ENCODE measurements around the gene MEGF6.

Gene MEGF6

GRCh38 chr1:3645666-3646355 lies 34.5 kb upstream of the MEGF6 start:
- no peak for DNase-seq

DNA sequence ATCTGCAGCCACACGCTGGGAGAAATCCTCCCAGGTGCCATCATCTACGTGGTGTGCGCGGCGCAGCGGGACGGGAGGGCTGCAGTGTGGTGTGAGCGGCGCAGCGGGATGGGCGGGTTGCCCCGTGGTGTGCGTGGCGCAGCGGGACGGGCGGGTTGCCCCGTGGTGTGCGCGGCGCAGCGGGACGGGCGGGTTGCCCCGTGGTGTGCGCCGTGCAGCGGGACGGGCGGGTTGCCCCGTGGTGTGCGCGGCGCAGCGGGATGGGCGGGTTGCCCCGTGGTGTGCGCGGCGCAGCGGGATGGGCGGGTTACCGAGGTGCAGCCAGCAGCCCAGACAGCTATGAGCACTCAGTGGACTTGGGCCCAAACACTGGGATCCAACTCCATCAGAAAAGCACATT lies 33.9 kb upstream of the MEGF6 start:
- no peak for DNase-seq

- no peak for DNase-seq
Measured at GRCh38 chr1:3644273-3644672, 33.0 kb upstream of the MEGF6 start.

GRCh38 chr1:3642919-3643675 lies 31.8 kb upstream of the MEGF6 start:
- no peak for DNase-seq

DNA sequence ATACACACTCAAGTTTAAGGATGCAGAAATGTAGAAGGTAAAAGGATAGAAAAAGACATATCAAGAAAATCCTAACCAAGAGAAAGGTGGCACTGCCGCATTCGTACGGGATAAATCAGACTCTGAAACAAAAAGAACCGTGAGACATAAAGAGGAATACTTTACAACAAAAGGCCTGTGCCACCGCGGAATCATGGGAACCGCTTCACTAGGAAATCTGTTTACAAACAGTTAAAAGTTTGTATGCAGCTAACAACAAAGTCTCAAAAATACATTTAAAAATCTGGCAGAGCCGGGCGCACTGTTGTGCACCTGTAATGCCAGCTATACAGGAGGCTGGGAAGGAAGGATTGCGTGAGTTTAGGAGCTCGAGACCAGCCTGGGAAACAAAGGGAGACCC lies 30.5 kb upstream of the MEGF6 start:
- DNase-seq: no peak

DNA sequence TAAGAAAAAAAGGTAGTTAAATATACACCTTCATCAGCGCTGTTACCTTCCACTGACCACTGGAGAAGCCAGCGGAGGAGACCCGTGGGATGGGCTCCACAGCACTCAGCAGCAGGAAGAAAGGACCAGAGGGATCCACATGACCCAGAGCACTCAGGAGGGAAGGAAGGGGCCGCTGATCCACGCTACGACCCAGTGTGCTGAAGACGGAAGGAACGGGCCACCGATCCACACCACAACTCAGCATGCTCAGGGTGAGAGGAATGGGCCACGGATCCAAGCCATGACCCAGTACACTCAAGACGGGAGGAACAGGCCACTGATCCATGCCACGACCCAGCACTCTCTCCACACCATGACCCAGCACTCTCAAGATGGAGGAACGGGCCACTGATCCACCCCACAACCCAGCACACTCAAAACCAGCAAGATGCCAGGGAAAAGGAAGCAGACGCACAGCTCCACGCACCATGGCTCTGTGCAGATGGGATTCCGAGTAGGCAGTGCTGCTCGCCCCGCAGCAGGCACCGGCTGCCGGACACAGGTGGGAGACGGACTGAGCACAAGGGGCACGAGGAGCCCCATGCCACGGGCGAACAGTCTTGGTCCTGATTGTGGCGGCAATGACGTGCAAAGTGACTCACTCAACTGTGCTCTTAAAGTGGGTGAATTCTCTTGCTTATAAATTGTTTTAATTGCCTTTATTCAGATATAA lies 29.9 kb upstream of the MEGF6 start:
- DNase-seq: no peak

DNA sequence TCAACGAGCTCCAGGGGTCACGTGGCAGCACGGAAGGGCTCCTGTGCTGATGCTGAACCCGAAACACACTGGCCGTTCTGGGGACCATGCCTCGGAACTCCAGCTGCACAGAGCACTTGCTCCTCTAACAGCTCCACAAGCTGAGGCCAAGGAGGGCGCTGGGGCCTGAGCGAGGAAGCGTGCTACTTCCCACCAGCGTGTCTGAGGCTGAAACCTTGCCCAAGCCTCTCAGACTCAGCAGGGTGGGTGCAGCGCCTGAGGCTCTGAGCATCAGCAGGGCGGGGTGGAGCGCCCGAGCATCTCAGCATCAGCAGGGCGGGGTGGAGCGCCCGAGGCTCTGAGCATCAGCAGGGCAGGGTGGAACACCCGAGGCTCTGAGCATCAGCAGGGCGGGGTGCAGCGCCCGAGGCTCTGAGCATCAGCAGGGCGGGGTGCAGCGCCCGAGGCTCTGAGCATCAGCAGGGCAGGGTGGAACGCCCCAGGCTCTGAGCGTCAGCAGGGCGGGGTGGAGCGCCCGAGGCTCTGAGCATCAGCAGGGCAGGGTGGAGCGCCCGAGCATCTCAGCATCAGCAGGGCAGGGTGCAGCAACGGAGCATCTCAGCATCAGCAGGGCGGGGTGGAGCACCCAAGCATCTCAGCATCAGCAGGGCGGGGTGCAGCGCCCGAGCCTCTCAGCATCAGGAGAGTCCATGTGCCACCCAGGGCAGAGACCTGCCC lies 29.0 kb upstream of the MEGF6 start:
- no peak for DNase-seq

- no peak for DNase-seq
Measured at GRCh38 chr1:3639397-3639911, 28.1 kb upstream of the MEGF6 start.

GRCh38 chr1:3638676-3639075 lies 27.4 kb upstream of the MEGF6 start:
- DNase-seq: no peak

DNA sequence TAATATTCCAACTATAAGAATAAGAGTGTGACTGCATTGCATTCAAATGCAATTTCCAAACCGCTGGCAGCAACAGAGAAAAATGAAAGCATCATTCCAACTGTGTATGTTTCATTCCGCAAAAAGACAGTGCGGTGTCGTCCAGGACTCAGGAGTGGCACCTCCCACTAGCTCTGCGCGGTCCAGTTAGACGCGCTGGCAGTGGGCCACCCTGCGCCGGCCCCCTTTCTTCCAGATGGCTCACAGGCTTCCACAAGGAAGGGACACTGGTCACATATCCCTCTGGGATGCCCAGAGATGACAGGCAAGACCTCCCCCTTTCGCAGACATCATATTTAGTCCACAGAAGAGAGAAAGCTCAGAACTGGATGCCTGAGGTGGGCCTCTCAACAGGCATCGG lies 26.7 kb upstream of the MEGF6 start:
- DNase-seq: no peak

GRCh38 chr1:3636531-3636930 lies 25.2 kb upstream of the MEGF6 start:
- DNase-seq: no peak

GRCh38 chr1:3636080-3636479 lies 24.8 kb upstream of the MEGF6 start:
- no peak for DNase-seq

DNA sequence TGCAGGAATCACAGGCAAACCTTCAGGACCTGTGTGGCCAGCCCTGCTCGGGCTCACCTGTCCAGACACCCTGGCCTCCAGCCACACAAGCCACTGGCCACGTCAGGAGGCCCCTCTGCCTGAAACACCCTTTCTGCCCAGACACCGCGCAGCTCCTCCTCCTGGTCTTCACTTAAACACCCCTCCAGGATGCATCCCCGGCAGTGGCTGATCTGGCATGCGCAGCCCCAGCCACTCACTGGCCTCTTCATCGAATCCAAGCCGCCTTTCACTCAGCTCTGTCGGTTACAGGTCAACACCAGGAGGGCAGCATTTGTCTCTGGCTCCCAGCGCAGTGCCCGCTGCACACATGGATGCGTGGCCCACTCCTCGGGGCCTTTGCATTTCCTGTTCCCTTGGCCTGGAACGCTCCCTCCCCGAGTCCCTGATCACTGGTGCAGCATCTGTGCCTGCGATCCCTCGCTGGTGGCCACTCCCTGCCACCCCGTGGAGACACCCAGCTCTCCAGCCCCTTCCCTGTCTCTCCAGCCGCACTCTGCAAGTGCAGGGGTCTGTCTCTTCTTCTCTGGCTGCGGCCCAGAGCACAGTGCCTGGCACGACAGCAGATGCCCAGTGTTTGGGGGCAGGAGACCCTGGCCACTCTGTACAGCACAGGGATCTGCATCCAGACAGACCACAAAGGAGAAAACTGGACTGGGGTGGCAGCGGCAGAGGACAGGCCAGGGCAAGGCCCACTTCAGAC lies 22.9 kb upstream of the MEGF6 start:
- no peak for DNase-seq

- DNase-seq: no peak
Measured at GRCh38 chr1:3633344-3634058, 22.2 kb upstream of the MEGF6 start.

GRCh38 chr1:3632716-3633343 lies 21.5 kb upstream of the MEGF6 start:
- DNase-seq: no peak

DNA sequence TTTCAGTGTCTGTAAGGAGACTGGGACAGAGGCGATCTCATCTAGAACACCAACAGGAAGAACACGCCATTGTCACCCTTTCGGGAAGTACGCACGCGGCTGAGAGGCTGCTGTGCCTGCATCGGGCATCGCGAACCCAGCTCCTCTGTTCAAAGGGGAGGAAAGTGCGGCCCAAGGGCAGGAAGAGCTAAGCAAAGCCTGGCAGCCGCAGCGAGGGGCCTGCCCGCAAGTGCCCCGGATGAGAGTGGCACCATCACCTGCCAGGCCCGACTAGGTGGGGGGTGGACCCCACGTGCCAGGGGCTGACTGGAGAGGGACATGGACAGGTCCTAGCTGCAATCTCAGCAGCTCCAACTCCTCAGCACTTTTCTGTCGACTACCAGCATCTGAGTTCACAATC lies 21.0 kb upstream of the MEGF6 start:
- DNase-seq: no peak

DNA sequence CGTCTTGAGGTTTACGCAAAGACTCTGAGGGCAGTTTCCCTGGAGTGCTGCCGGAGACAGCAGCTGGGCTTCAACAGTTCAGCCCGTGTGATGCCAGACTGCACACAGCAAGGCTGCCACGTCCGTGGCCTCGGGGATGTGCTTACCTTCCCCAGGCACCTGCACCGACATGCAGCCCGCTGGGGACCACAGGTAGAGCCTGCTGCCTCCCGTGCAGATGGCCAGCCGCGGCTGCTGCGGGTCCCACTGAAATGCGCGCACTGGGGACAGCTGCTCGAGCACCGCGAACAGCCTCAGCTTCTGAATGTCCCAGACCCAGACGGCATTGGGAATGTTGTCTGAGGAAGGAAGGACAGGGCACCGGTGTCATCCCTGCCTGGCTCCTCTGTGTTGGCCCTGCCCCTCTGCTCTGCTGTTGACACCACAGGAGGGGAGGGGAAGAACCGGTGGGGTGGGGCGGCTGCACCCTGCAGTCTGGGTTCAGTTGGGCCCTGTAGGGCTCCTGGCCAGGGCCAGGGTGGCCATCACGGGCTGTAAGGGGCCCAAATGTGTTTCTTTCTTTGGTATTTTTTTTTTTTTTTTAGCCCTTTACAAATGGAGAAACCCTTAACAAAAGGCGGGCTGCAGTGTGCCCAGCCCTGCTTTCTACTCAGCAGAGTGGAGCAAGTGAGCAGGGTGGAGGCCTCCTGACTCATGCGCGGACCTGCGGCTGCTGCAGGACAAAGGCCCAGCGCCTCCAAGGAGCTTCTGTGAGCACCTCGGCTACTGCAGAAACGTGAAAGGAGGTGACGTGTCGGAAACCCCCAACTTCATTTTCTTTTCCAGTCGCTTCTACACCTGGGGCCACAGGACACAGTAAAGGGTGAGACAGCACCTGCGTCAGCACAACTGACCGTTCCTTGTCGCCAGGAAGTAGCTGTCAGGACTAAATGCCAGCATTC lies 20.3 kb upstream of the MEGF6 start:
- no peak for DNase-seq

GRCh38 chr1:3630914-3631313 lies 19.6 kb upstream of the MEGF6 start:
- DNase-seq: no peak

GRCh38 chr1:3630161-3630611 lies 18.9 kb upstream of the MEGF6 start:
- no peak for DNase-seq
